H1 (cell line): ENCODE results near the gene CEP128.

ENCODE experiments used
- CBX8 ChIP-seq: fragments of 300-800, 300-1000 bp; sonication (generic); IDR thresholded peaks from 2 replicates; pipeline ENCODE4 v1.7.1; 2016; ENCODE audit warnings: low read depth, low read length, borderline replicate concordance
- CHD2 ChIP-seq: IDR thresholded peaks from 2 replicates; pipeline ENCODE4 v1.6.1; 2012; ENCODE audit warnings: low read length, improper control_type of control experiment
- HDAC2 ChIP-seq, 2 experiments: fragments of 300-600 bp in 1 of 2; sonication (generic) in 1 of 2; IDR thresholded peaks; 2 replicates each; pipeline ENCODE4 v1.6.1; 2011 to 2012; ENCODE audit warnings: low read depth in 2 of 2, low read length in 2 of 2, mild to moderate bottlenecking in 2 of 2, moderate library complexity in 2 of 2, borderline replicate concordance in 1 of 2, inconsistent platforms in 1 of 2
- RNF2 ChIP-seq: fragments of 200-900, 300-1000 bp; sonication (generic); IDR thresholded peaks from 2 replicates; pipeline ENCODE4 v1.7.1; 2016; ENCODE audit warnings: borderline replicate concordance, low read depth, mild to moderate bottlenecking, antibody characterized with exemption, low read length; ENCODE audit not compliant: poor library complexity, severe bottlenecking; ENCODE audit errors: missing control alignments

GRCh38 chr14:80977221-80977620 is 35.7 kb upstream of the CEP128 start:
- TF ChIP-seq CBX8, result no peak
- TF ChIP-seq RNF2, result no peak
- TF ChIP-seq HDAC2 (IDR thresholded peaks at IDR 0.05; ENCODE audit: borderline replicate concordance in 1 of 2, low read depth in 2 of 2, low read length in 2 of 2), result no peak
- no peak for TF ChIP-seq CHD2
